ENCODE measurements around the gene SEPTIN3.

DNA sequence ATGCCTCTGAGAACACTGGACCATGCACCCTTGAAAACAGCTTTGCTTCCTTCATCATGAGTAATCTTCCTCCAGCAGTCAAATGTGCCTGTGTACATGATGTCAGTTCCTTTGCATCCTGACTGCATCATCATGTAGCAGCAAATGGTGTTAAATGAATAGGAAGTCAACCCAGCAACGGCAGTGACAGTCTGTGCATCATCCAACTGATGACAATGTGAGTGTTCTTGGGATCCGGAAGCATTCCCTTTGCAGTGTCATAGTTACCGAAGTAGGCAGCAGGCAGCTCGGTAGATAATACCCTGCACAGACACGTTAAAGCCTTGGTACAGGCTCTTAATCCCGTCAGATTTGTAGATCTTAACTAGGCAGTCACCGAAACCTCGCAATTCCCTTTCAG is 31.9 kb downstream of the SEPTIN3 start:
- TF ChIP-seq, protein P1, sequence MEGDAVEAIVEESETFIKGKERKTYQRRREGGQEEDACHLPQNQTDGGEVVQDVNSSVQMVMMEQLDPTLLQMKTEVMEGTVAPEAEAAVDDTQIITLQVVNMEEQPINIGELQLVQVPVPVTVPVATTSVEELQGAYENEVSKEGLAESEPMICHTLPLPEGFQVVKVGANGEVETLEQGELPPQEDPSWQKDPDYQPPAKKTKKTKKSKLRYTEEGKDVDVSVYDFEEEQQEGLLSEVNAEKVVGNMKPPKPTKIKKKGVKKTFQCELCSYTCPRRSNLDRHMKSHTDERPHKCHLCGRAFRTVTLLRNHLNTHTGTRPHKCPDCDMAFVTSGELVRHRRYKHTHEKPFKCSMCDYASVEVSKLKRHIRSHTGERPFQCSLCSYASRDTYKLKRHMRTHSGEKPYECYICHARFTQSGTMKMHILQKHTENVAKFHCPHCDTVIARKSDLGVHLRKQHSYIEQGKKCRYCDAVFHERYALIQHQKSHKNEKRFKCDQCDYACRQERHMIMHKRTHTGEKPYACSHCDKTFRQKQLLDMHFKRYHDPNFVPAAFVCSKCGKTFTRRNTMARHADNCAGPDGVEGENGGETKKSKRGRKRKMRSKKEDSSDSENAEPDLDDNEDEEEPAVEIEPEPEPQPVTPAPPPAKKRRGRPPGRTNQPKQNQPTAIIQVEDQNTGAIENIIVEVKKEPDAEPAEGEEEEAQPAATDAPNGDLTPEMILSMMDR (IDR thresholded peaks at IDR 0.05): no peak
- TF ChIP-seq EZH2 (IDR thresholded peaks at IDR 0.05): no peak

Measured in neural progenitor cell (in vitro differentiated cells).